ENCODE results near the gene CASQ2.

The CASQ2 gene

DNA sequence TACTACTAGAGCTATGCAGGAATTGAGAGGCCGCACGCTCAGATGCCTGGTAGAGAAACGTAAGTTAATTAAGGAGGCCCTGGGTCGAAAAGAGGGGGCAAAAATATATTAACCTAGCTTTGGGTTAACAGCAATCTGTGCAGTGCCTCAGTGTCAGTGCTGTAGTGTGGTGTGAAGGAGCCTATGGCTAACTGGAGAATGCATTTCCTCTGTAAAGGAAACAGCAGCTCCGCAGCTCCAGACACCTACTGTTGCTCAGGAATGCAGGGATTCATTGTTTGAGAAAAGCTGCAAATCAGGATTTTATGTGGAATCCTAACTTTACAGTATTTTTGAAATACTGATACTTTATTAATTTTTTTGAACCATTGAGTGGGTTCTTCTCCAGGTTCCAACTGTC, 108.4 kb downstream of the CASQ2 start:
- in situ Hi-C loops (cut with MboI; ENCODE audit: low sequenced_read_pairs, unreplicated experiment), result no loop called here
- no peak for DNase-seq (ENCODE audit: low spot score)
- TF ChIP-seq, protein P1, sequence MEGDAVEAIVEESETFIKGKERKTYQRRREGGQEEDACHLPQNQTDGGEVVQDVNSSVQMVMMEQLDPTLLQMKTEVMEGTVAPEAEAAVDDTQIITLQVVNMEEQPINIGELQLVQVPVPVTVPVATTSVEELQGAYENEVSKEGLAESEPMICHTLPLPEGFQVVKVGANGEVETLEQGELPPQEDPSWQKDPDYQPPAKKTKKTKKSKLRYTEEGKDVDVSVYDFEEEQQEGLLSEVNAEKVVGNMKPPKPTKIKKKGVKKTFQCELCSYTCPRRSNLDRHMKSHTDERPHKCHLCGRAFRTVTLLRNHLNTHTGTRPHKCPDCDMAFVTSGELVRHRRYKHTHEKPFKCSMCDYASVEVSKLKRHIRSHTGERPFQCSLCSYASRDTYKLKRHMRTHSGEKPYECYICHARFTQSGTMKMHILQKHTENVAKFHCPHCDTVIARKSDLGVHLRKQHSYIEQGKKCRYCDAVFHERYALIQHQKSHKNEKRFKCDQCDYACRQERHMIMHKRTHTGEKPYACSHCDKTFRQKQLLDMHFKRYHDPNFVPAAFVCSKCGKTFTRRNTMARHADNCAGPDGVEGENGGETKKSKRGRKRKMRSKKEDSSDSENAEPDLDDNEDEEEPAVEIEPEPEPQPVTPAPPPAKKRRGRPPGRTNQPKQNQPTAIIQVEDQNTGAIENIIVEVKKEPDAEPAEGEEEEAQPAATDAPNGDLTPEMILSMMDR (IDR thresholded peaks at IDR 0.05; ENCODE audit: borderline replicate concordance, control extremely low read depth, extremely low read depth, insufficient read depth, missing control alignments), result no peak

DNA sequence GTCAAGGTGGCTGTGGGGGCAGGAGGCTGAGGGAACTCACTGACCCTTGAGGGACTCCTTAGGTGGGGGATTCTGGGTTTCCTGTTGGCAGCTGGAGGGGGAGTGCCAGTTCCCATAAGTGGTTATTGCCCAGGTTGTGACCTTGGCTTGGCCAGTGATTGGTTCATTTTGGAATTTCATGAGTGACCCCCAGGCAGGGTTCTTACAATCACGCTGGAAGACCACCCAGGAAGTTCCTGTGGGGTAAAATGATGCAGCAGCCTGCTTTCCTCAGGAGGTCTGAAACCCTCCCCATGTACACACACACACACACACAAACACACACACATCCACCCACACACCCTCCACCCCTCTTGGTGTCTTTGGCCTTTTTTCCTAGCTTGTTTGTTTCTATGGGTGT, 109.9 kb downstream of the CASQ2 start:
- no peak for DNase-seq (ENCODE audit: low spot score)
- TF ChIP-seq, protein P1 (IDR thresholded peaks at IDR 0.05; ENCODE audit: borderline replicate concordance, control extremely low read depth, extremely low read depth, insufficient read depth, missing control alignments), result no peak
- in situ Hi-C loops (cut with MboI; ENCODE audit: low sequenced_read_pairs, unreplicated experiment), result no loop called here

DNA sequence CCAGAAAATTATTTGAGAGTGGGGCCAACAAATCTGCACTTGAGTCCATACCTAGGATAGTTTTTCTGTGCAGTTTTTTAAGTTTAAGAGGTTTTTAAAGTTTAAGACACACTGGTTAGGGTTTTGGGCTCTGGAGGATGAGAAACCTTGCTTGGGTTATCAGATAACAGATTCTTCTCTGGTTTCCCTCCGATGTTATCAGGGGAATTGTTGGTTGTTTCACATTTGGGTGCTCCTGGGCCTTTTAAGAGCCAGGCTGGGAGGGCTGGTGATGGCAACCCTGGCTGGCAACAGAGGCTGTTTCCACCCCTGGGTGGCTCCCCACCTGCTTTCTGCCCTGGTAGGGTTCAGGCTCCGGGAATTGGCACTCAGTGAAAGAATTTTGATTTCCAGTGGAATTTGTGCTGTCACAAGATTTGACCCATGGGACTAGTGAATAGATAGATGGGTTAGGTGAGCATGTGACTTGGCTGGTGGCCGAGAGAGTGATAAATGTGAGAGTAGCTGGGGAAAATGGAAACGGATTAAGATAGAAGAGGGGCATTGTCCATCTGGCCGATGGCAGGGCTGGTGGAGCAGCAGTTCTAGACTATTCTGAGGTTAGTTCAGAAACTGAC, 111.9 kb downstream of the CASQ2 start:
- no peak for DNase-seq (ENCODE audit: low spot score)
- in situ Hi-C loops (cut with MboI; ENCODE audit: low sequenced_read_pairs, unreplicated experiment), result no loop called here
- TF ChIP-seq, protein P1 (IDR thresholded peaks at IDR 0.05; ENCODE audit: borderline replicate concordance, control extremely low read depth, extremely low read depth, insufficient read depth, missing control alignments), result no peak

DNA sequence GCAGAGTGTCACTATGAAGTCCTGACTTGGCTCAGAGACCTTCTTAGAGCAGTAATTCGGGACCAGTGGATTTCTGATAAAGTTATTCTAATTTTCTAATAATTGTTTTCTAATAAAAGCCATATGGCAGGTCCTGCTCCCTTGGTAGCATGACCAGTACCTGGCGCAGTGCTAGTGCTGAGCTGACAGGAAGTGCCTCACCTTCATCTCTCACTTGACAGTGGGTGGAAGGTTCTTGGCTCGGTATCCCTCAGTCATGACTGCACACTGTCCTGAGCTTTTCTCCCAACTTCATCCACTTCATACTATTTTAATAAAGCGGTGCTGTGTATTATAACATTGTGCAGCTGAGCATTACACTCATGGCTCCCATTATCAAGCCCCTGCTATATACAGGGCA, 112.6 kb downstream of the CASQ2 start:
- in situ Hi-C loops (cut with MboI; ENCODE audit: low sequenced_read_pairs, unreplicated experiment), result no loop called here
- TF ChIP-seq, protein P1 (IDR thresholded peaks at IDR 0.05; ENCODE audit: borderline replicate concordance, control extremely low read depth, extremely low read depth, insufficient read depth, missing control alignments), result no peak
- DNase-seq (ENCODE audit: low spot score), result no peak

DNA sequence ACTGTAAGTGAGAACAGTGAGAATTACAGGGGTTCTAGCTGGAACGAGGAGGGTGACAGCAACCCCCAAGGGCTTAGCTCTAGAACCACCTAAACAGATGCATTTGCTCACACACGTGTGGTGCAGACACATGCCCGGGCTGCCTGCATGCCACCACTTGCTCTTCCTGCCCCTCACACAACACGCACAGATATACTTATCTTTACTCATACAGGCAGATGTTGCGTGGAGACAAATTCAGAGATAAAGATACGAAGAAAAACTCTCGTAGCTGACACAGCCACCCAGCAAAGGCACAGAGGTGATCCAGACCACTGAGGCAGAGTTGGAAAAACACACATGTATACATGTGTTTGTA, 113.2 kb downstream of the CASQ2 start:
- DNase-seq (ENCODE audit: low spot score), result no peak
- in situ Hi-C loops (cut with MboI; ENCODE audit: low sequenced_read_pairs, unreplicated experiment), result no loop called here
- TF ChIP-seq, protein P1 (IDR thresholded peaks at IDR 0.05; ENCODE audit: borderline replicate concordance, control extremely low read depth, extremely low read depth, insufficient read depth, missing control alignments), result no peak

DNA sequence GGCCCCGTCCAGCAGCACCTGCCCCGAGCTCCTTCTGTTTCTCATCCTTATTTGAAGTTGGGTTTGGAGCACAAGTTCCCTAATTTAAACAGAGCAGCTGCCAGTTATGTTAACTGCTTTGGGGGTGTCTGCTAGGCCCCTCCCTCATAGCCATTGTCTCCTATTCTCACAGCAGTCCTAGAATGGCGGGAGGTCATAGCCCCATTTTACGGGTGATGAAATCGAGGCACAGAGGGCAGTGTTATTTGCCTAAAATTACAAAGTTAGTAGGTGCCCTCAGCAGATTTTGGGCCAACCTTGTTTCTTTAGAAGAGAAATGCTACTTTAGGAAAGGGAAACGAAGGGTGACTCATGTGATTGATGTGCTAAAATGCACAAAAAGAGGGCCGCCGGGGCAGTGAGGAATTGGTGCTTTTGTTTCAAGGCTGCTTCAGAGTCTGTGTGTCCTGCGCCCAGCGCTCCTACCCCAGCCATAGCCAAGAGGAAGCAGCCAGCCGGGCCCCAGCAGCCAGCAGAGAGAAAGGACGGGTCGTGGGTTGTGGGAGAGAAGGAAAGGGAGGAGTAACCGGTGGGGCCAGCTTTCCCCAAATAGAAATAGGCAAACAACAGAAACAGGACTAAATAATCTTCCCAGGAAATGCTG, 113.7 kb downstream of the CASQ2 start:
- no peak for DNase-seq (ENCODE audit: low spot score)
- TF ChIP-seq, protein P1 (IDR thresholded peaks at IDR 0.05; ENCODE audit: borderline replicate concordance, control extremely low read depth, extremely low read depth, insufficient read depth, missing control alignments), result no peak
- in situ Hi-C loops (cut with MboI; ENCODE audit: low sequenced_read_pairs, unreplicated experiment), result no loop called here
